Camera-type eye (tissue), 1 donor: ENCODE measurements around the gene RAB10. TPM values are rescaled to one million over a fixed set of nuclear protein-coding genes. Genes with fewer than 3 reads are reported as not detected.

Source experiments
- total RNA-seq: library from RNA; depleted of rRNA; stranded (reverse); fragments of >200 nt; gene quantifications from one replicate; pipeline ENCODE4 v1.2.3, GENCODE V29; 2014

The RAB10 gene
- 116 TPM for total RNA-seq

DNA sequence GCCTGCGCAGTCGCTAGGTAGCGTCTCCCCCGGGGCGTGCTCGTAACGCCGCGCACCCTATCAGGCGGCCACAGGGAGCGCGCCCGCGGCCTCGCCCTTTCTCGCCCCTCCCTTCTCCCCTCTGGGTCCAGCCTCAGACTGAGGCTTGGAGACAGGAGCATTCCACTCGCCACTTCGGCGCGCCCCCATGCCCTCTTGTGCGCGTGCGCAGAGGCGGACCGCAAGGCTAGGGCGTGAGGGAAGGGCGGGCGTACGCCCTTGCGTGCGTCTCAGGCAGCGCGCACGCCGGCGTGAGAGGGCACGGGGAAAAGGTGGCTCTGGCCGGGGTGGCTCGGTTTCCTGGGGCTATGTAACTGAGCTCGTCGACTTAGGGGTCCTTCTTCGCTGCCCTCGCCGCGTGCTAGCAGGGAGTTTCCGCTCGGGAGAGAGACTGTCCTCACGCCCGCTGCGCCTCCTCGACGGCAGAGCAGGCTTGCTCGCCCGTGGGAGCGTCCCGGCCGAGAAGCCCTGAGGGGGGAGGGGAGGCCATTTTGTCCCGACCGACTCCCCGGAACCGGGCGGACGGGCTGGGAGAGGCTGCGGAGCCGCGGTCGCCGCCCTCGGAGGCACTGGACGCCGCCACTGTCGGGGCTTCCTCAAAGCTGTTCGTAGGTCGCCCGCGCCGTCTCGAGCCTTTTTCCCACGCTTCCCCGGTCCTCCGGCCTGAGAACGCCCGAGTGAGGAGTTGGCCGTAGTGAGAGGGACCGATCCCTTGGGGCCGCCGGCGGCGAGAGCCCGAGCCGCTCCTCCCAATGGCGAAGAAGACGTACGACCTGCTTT lies at the start of gene RAB10:
TSS of gene RAB10 (plus strand) at position 267 of the 819 bp plus-strand sequence. CDS start at position 792, 525 bp downstream.

DNA sequence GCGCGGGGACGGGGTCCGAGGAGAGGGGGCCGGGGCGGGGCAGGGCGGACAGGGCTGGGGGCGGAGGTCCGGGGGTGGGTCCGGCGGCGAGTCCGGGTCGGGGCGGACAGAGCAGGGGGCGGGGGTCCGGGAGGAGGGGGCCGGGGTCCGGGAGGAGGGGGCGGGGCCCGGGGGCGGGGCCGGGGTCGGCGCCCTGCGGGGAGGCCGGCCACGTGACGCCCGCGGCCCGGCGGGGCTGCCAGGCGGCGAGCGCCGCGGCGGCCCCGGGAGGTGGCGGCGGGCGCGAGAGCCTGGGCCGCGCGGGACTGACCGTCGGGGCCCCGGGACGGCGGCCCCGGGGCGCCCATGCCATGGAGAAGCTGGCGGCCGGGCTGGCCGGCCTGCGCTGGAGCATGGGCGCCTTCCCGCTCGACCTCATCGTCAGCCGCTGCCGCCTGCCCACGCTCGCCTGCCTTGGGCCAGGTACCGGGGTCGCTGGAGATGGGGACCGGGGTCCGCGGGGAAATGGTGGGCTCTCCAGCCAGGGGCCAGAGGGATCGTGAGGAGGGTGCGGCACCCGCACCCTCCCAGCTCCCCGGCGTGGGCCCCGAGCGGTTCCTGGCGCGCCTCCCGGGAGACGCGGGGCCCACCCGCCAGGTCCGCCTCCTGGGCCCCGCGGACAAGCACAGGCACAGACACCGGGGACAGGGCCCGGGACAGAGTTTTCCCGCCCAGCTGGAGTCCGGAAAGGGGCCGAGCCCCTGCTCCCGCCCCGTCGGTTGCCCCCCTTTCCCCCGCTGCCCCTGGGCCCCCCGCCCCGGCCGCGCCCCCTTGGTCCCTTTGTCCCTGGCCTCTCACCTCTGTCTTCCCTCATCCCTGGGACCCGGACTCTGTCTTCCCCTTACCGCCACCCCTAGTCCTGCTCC lies 139.2 kb downstream of the RAB10 start, which contains the start of gene GAREM2:
TSS of gene GAREM2 (plus strand) at position 218 of the 905 bp plus-strand sequence. CDS start at position 351, 133 bp downstream.

Other genes starting within 250 kb of the RAB10 start
- gene ASXL2, start 155.6 kb upstream of the RAB10 start, total RNA-seq, result 18.3 TPM
- gene KIF3C, start 51.6 kb upstream of the RAB10 start, total RNA-seq, result 30.7 TPM
- 5.5 TPM for gene GAREM2, start 139.0 kb downstream of the RAB10 start, total RNA-seq
- gene HADHA, start 210.5 kb downstream of the RAB10 start, total RNA-seq, result 106 TPM
- 111 TPM for gene HADHB, start 210.9 kb downstream of the RAB10 start, total RNA-seq